HG03066 (cell line): ENCODE data around the gene NR5A2.

Source experiments
- ATAC-seq: cut with Tn5 transposase; IDR thresholded peaks from one replicate; pipeline ENCODE4 v1.9.1; 2021; ENCODE audit warnings: low read depth; ENCODE audit not compliant: unreplicated experiment

Gene NR5A2

GRCh38 chr1:200035956-200036618, 8.6 kb downstream of the NR5A2 start:
- no peak for ATAC-seq

GRCh38 chr1:200036619-200037270, 9.2 kb downstream of the NR5A2 start:
- ATAC-seq = no peak

- ATAC-seq = no peak
Observed at GRCh38 chr1:200037501-200037900, 10.0 kb downstream of the NR5A2 start.

- ATAC-seq = no peak
Observed at GRCh38 chr1:200037904-200038303, 10.4 kb downstream of the NR5A2 start.

- no peak for ATAC-seq
Observed at GRCh38 chr1:200038325-200038980, 10.9 kb downstream of the NR5A2 start.

GRCh38 chr1:200038981-200039848, 11.7 kb downstream of the NR5A2 start:
- ATAC-seq = no peak

GRCh38 chr1:200039849-200040474, 12.5 kb downstream of the NR5A2 start:
- ATAC-seq = no peak

GRCh38 chr1:200040481-200041138, 13.1 kb downstream of the NR5A2 start:
- no peak for ATAC-seq

GRCh38 chr1:200041337-200042118, 14.0 kb downstream of the NR5A2 start:
- no peak for ATAC-seq

GRCh38 chr1:200042119-200042551, 14.6 kb downstream of the NR5A2 start:
- no peak for ATAC-seq

GRCh38 chr1:200042552-200043335, 15.2 kb downstream of the NR5A2 start:
- no peak for ATAC-seq

GRCh38 chr1:200043336-200043668, 15.8 kb downstream of the NR5A2 start:
- no peak for ATAC-seq

- ATAC-seq = no peak
Observed at GRCh38 chr1:200046115-200046514, 18.6 kb downstream of the NR5A2 start.

- ATAC-seq = no peak
Observed at GRCh38 chr1:200048244-200048643, 20.7 kb downstream of the NR5A2 start.

GRCh38 chr1:200049810-200050209, 22.3 kb downstream of the NR5A2 start:
- ATAC-seq = no peak

- ATAC-seq = no peak
Observed at GRCh38 chr1:200051620-200052019, 24.1 kb downstream of the NR5A2 start.

GRCh38 chr1:200053091-200053490, 25.6 kb downstream of the NR5A2 start:
- no peak for ATAC-seq

GRCh38 chr1:200053646-200054045, 26.1 kb downstream of the NR5A2 start:
- no peak for ATAC-seq
